PC-3 (cell line): ENCODE measurements around the gene DHRS7C. TPM values are rescaled to one million over a fixed set of nuclear protein-coding genes. Genes with fewer than 3 reads are reported as not detected.

ENCODE experiments used
- ATAC-seq: fragments of 200-7000 bp; cut with Tn5 transposase; 2 replicates; pipeline ENCODE4 v1.9.1; 2020; ENCODE audit warnings: mild to moderate bottlenecking, moderate library complexity
- BruUV-seq: library from RNA; stranded (reverse); fragments of 400-500 nt; replicated peaks from 2 replicates; lab custom pipeline; 2021; lab: Mats Ljungman, UMichigan
- CTCF ChIA-PET: fragments of 300-600 bp; sonication (Branson Sonifier 250); formaldehyde crosslinking; loops from one replicate; lab custom pipeline; 2022; ENCODE audit warnings: antibody characterized with exemption; lab: Charles Lee
- POLR2A ChIA-PET: fragments of 300-600 bp; sonication (Branson Sonifier 250); formaldehyde crosslinking; loops from one replicate; lab custom pipeline; 2022; ENCODE audit warnings: antibody characterized with exemption; ENCODE audit not compliant: unreplicated experiment; lab: Charles Lee
- DNase-seq: peaks from one replicate; pipeline ENCODE4 v3.0.0-alpha.2; 2015
- H2AFZ ChIP-seq: fragments of 300-600 bp; sonication (generic); 2 replicates; pipeline ENCODE4 v1.6.0; 2016; ENCODE audit warnings: antibody characterized with exemption, low read length
- H3F3A ChIP-seq: fragments of 300-600 bp; sonication (generic); one replicate; pipeline ENCODE4 v1.6.0; 2017; ENCODE audit warnings: antibody characterized with exemption, low read length, control low read depth, mild to moderate bottlenecking; ENCODE audit not compliant: unreplicated experiment
- H3K27ac ChIP-seq: fragments of 300-600 bp; sonication (generic); 2 replicates; pipeline ENCODE4 v1.5.1; 2016; ENCODE audit warnings: mild to moderate bottlenecking, low read length
- H3K27me3 ChIP-seq: fragments of 300-600 bp; sonication (generic); 2 replicates; pipeline ENCODE4 v1.6.1; 2016; ENCODE audit warnings: low read length, mixed read lengths
- H3K36me3 ChIP-seq: fragments of 300-600 bp; sonication (generic); 2 replicates; pipeline ENCODE4 v1.6.1; 2016; ENCODE audit warnings: low read depth, mixed run types, low read length, mixed read lengths
- H3K4me1 ChIP-seq: fragments of 300-600 bp; sonication (generic); 2 replicates; pipeline ENCODE4 v1.5.1; 2016; ENCODE audit warnings: low read length; ENCODE audit not compliant: insufficient read depth
- H3K4me2 ChIP-seq: fragments of 300-600 bp; sonication (generic); 2 replicates; pipeline ENCODE4 v1.6.0; 2016; ENCODE audit warnings: low read length
- H3K4me3 ChIP-seq: fragments of 300-600 bp; sonication (generic); 2 replicates; pipeline ENCODE4 v1.5.1; 2016; ENCODE audit warnings: mild to moderate bottlenecking, low read length, mixed read lengths
- H3K79me2 ChIP-seq: fragments of 300-600 bp; sonication (generic); 2 replicates; pipeline ENCODE4 v1.6.1; 2017; ENCODE audit warnings: low read length, mixed read lengths
- H3K9ac ChIP-seq: fragments of 300-600 bp; sonication (generic); 2 replicates; pipeline ENCODE4 v1.6.0; 2016; ENCODE audit warnings: mild to moderate bottlenecking, low read length
- H3K9me2 ChIP-seq: fragments of 300-600 bp; sonication (generic); replicated peaks from 2 replicates; pipeline ENCODE4 v1.6.1; 2016; ENCODE audit warnings: mixed run types, low read length, mixed read lengths
- H3K9me3 ChIP-seq: fragments of 300-600 bp; sonication (generic); 2 replicates; pipeline ENCODE4 v1.6.1; 2016; ENCODE audit warnings: low read length, mixed read lengths
- H4K20me1 ChIP-seq: fragments of 300-600 bp; sonication (generic); 2 replicates; pipeline ENCODE4 v1.6.1; 2016; ENCODE audit warnings: low read length, mixed read lengths
- CTCF ChIP-seq: fragments of 300-600 bp; sonication (generic); conservative IDR thresholded peaks from 2 replicates; pipeline ENCODE4 v1.5.1; 2017; ENCODE audit warnings: antibody characterized with exemption, low read depth, mild to moderate bottlenecking, low read length
- EZH2 ChIP-seq: fragments of 300-600 bp; sonication (generic); IDR thresholded peaks from one replicate; pipeline ENCODE4 v1.6.1; 2017; ENCODE audit warnings: antibody characterized with exemption, mild to moderate bottlenecking, low read length; ENCODE audit not compliant: unreplicated experiment
- EZH2phosphoT487 ChIP-seq: fragments of 300-600 bp; sonication (generic); IDR thresholded peaks from 2 replicates; pipeline ENCODE4 v1.6.1; 2018; ENCODE audit warnings: mild to moderate bottlenecking, antibody characterized with exemption, low read length, borderline replicate concordance
- intact Hi-C: fragments of 100-400 bp; cut with micrococcal nuclease; formaldehyde crosslinking; loops from 2 replicates; pipeline ENCODE4 v1.9.0; 2023
- total RNA-seq: library from RNA; depleted of rRNA; stranded (reverse); fragments of >200 nt; gene quantifications from 2 replicates; pipeline ENCODE4 v1.2.3, GENCODE V29; 2014

Gene DHRS7C
- total RNA-seq, 1 experiment from 2014 or later, result not detected

GRCh38 chr17:9810100-9810949 is 18.9 kb upstream of the DHRS7C start:
- BruUV-seq, result no TSS peak
- Histone ChIP-seq H3K9ac (peak overlapping the region; percentile 59), H3K27me3 (no peaks in the 10 kb centered on the region), H3K36me3 (no peaks in the 10 kb centered on the region), H3K4me2 (peak overlapping the region; percentile 71), H2AFZ (peak overlapping the region; percentile 11; the same call in 1 of the 2 replicates), H3K27ac (peak overlapping the region; percentile 92), H3K9me2 (no peaks in the 10 kb centered on the region), H3F3A (no peaks in the 10 kb centered on the region), H3K4me1 (peaks cover 24% of the 10 kb centered on the region), H3K9me3 (no peaks in the 10 kb centered on the region), H3K79me2 (no peaks in the 10 kb centered on the region), H3K4me3 (peak overlapping the region; percentile 33; the same call in 1 of the 2 replicates), H4K20me1 (no peaks in the 10 kb centered on the region)
- DNase-seq (peak; percentile 77), ATAC-seq (peak; percentile 74)
- ChIA-PET CTCF (no interaction called here), POLR2A (interaction anchor here (0.6 kb wide), 1 partner anchor 23 kb away, joined by 7 read pairs; no protein-coding TSS in a partner anchor)
- TF ChIP-seq EZH2, result no peak
- TF ChIP-seq CTCF, result no peak
- no peak for TF ChIP-seq EZH2phosphoT487
- intact Hi-C loops, result loop anchor here (5.0 kb wide), 1 partner anchor 72 kb away; no protein-coding TSS in a partner anchor

- BruUV-seq, result no TSS peak
- Histone ChIP-seq H3K27me3 (no peaks in the 10 kb centered on the region), H3K9me3 (no peaks in the 10 kb centered on the region), H3K9me2 (no peaks in the 10 kb centered on the region), H3K27ac (peak overlapping the region; percentile 92), H3K4me3 (no peak overlapping the region), H3K4me2 (0 out of 2 replicates have a peak overlapping the region, but pooled peaks have one; percentile 50), H3F3A (no peaks in the 10 kb centered on the region), H3K4me1 (peaks cover 24% of the 10 kb centered on the region), H3K79me2 (no peaks in the 10 kb centered on the region), H3K36me3 (no peaks in the 10 kb centered on the region), H4K20me1 (no peaks in the 10 kb centered on the region), H3K9ac (peak overlapping the region; percentile 32; the same call in 1 of the 2 replicates), H2AFZ (no peak overlapping the region)
- no peak for DNase-seq
- CTCF ChIA-PET, result no interaction called here
- TF ChIP-seq CTCF (no peak), EZH2 (no peak), EZH2phosphoT487 (no peak)
- intact Hi-C loops, result no loop called here
- POLR2A ChIA-PET, result no interaction called here
- no peak for ATAC-seq
Observed at GRCh38 chr17:9809409-9809808, 18.0 kb upstream of the DHRS7C start.

GRCh38 chr17:9806699-9807098 is 15.3 kb upstream of the DHRS7C start:
- Histone ChIP-seq H3K79me2 (no peaks in the 10 kb centered on the region), H3F3A (no peaks in the 10 kb centered on the region), H3K27ac (no peak overlapping the region), H2AFZ (no peak overlapping the region), H3K4me1 (peaks cover 34% of the 10 kb centered on the region), H3K9me2 (no peaks in the 10 kb centered on the region), H3K4me2 (no peak overlapping the region), H4K20me1 (no peaks in the 10 kb centered on the region), H3K9me3 (no peaks in the 10 kb centered on the region), H3K4me3 (no peak overlapping the region), H3K27me3 (no peaks in the 10 kb centered on the region), H3K9ac (no peak overlapping the region), H3K36me3 (no peaks in the 10 kb centered on the region)
- no TSS peak for BruUV-seq
- ChIA-PET CTCF (no interaction called here), POLR2A (no interaction called here)
- ATAC-seq (no peak), DNase-seq (no peak)
- intact Hi-C loops, result no loop called here
- no peak for TF ChIP-seq EZH2phosphoT487
- TF ChIP-seq EZH2, result no peak
- no peak for TF ChIP-seq CTCF
